ENCODE measurements around the gene TSPAN11. TPM values are rescaled to one million over a fixed set of nuclear protein-coding genes. Genes with fewer than 3 reads are reported as not detected.

TSPAN11 gene, protein sequence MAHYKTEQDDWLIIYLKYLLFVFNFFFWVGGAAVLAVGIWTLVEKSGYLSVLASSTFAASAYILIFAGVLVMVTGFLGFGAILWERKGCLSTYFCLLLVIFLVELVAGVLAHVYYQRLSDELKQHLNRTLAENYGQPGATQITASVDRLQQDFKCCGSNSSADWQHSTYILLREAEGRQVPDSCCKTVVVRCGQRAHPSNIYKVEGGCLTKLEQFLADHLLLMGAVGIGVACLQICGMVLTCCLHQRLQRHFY
- 1.0 and 5.0 TPM in 2 replicates for total RNA-seq

DNA sequence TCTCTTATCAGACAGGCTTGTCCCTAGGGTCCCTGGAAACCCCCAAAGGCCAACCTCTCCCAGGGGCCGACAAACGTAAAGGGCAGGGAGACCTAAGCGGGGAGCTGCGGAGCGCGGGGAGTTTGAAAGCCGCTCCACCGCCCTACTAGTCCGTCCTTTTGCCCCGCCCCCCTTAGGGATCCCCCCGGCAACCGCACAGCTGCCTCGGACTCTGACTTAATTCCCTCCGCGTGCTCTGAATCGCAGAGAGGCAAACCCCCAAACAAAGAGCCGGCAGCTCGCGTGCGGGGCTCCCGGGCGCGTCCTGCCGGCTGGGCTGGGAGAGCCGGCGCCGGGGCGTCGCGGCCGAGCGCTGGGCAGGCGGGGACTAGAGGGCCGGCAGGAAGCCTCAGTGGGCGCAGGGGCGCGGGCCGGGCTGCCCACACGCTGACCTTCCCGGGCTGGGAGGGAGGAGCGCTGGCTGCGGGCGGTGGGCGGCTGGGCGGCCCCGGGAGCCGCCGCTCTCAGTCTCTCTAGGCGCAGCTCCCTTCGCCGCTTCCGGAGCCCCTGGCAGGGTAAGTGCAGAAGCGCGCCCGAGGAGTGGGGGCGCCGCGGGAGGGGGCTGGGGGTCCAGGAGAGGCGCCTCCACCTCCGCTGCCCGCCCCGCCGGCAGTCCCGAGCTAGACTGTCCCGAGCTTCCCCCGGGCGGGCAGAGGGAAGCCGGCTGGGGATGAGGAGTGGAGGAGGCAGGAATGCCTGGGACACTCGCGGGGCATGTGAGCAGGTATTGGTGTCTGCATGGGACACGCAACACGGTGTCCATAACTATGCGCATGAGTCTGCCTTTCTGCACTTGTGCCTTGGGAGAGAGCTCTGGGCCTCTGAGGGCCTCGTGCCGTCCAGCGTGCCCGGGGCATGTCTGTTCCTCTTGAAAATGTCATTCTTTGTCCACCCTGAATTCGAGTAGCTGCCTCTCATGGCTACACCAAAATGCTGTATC lies at the start of gene TSPAN11:
Gene TSPAN11, plus strand, starts transcription at position 506 of the 979 bp plus-strand sequence. CDS start 27,244 bp downstream, outside the sequence.

Other genes starting within 250 kb of the TSPAN11 start
- 39.2 and 54.5 TPM in 2 replicates for gene IPO8, start 230.9 kb upstream of the TSPAN11 start, total RNA-seq
- gene CAPRIN2, start 171.8 kb upstream of the TSPAN11 start, total RNA-seq: 31.3 and 33.4 TPM in 2 replicates
- gene DDX11, start 147.1 kb downstream of the TSPAN11 start, total RNA-seq: 5.0 and 16.4 TPM in 2 replicates